GM23338 (cell line): ENCODE measurements around the gene DPP3. TPM values are rescaled to one million over a fixed set of nuclear protein-coding genes. Genes with fewer than 3 reads are reported as not detected.
"Not testable (repeated sequence)": the region's sequence is repeated elsewhere in the genome, so short reads cannot be mapped to it uniquely, and the experiment has no call there.

Experiments
- ATAC-seq: fragments of 200-7000 bp; cut with Tn5 transposase; 3 replicates; pipeline ENCODE4 v1.9.1; 2020
- DNase-seq: peaks from one replicate; pipeline ENCODE4 v3.0.0-alpha.2; 2015; ENCODE audit warnings: low spot score
- H2AFZ ChIP-seq: fragments of 200-600 bp; sonication (generic); 2 replicates; pipeline ENCODE4 v1.8.0; 2016; ENCODE audit warnings: antibody characterized with exemption, mild to moderate bottlenecking, moderate library complexity
- H3F3A ChIP-seq: fragments of 200-600 bp; sonication (generic); replicated peaks from 2 replicates; pipeline ENCODE4 v1.8.0; 2017; ENCODE audit warnings: antibody characterized with exemption, mixed run types, low read depth
- H3K27ac ChIP-seq: fragments of 200-600 bp; sonication (generic); 2 replicates; pipeline ENCODE4 v1.6.1; 2016; ENCODE audit warnings: low read depth
- H3K27me3 ChIP-seq: fragments of 200-600 bp; sonication (generic); 2 replicates; pipeline ENCODE4 v1.8.0; 2016; ENCODE audit warnings: mild to moderate bottlenecking, mixed run types, moderate library complexity; ENCODE audit not compliant: insufficient read depth
- H3K36me3 ChIP-seq: fragments of 200-600 bp; sonication (generic); 2 replicates; pipeline ENCODE4 v1.8.0; 2016; ENCODE audit warnings: mild to moderate bottlenecking; ENCODE audit not compliant: insufficient read depth
- H3K4me1 ChIP-seq: fragments of 200-600 bp; sonication (generic); 2 replicates; pipeline ENCODE4 v1.8.0; 2016; ENCODE audit warnings: mild to moderate bottlenecking, moderate library complexity; ENCODE audit not compliant: insufficient read depth
- H3K4me2 ChIP-seq: fragments of 200-600 bp; sonication (generic); 2 replicates; pipeline ENCODE4 v1.7.1; 2017; ENCODE audit warnings: mixed run types
- H3K4me3 ChIP-seq: fragments of 200-600 bp; sonication (generic); 2 replicates; pipeline ENCODE4 v1.6.1; 2016; ENCODE audit warnings: mixed run types
- H3K79me2 ChIP-seq: fragments of 200-600 bp; sonication (generic); replicated peaks from 2 replicates; pipeline ENCODE4 v1.8.0; 2017; ENCODE audit warnings: mild to moderate bottlenecking; ENCODE audit not compliant: insufficient read depth
- H3K9me2 ChIP-seq: fragments of 200-600 bp; sonication (generic); 2 replicates; pipeline ENCODE4 v1.8.0; 2017; ENCODE audit not compliant: insufficient read depth
- H4K20me1 ChIP-seq: fragments of 200-600 bp; sonication (generic); replicated peaks from 2 replicates; pipeline ENCODE4 v1.8.0; 2017; ENCODE audit warnings: mild to moderate bottlenecking; ENCODE audit not compliant: insufficient read depth
- H3K27ac Mint-ChIP-seq: 2 replicates; pipeline ENCODE4 v1.8.0; 2020; ENCODE audit warnings: inconsistent platforms, mild to moderate bottlenecking, moderate library complexity, mixed read lengths
- H3K27me3 Mint-ChIP-seq: 3 replicates; pipeline ENCODE4 v1.8.0; 2022; ENCODE audit warnings: low read depth, mild to moderate bottlenecking, moderate library complexity, mixed read lengths, inconsistent platforms; ENCODE audit not compliant: insufficient read depth, poor library complexity
- H3K36me3 Mint-ChIP-seq: 3 replicates; pipeline ENCODE4 v1.8.0; 2021; ENCODE audit warnings: low read depth, mild to moderate bottlenecking, inconsistent platforms, moderate library complexity, mixed read lengths
- H3K4me1 Mint-ChIP-seq: 3 replicates; pipeline ENCODE4 v1.8.0; 2020; ENCODE audit warnings: mild to moderate bottlenecking, inconsistent platforms, mixed read lengths
- H3K4me3 Mint-ChIP-seq: 3 replicates; pipeline ENCODE4 v1.8.0; 2021; ENCODE audit warnings: moderate library complexity, mild to moderate bottlenecking, inconsistent platforms, mixed read lengths
- H3K9me3 Mint-ChIP-seq: 3 replicates; pipeline ENCODE4 v1.8.0; 2020; ENCODE audit warnings: moderate library complexity, mild to moderate bottlenecking, inconsistent platforms, mixed read lengths
- ETS1 ChIP-seq: IDR thresholded peaks from 2 replicates; pipeline ENCODE4 v1.6.1; 2016; ENCODE audit warnings: antibody characterized with exemption
- EZH2phosphoT487 ChIP-seq: fragments of 200-600 bp; sonication (generic); IDR thresholded peaks from one replicate; pipeline ENCODE4 v1.8.1; 2018; ENCODE audit warnings: antibody characterized with exemption; ENCODE audit not compliant: unreplicated experiment
- POLR2AphosphoS5 ChIP-seq: IDR thresholded peaks from 2 replicates; pipeline ENCODE4 v1.6.1; 2016; ENCODE audit warnings: antibody characterized with exemption, low read depth
- REST ChIP-seq: IDR thresholded peaks from one replicate; pipeline ENCODE4 v1.6.1; 2018; ENCODE audit warnings: antibody characterized with exemption; ENCODE audit not compliant: unreplicated experiment
- STAT1 ChIP-seq: IDR thresholded peaks from one replicate; pipeline ENCODE4 v1.6.1; 2016; ENCODE audit warnings: antibody characterized with exemption; ENCODE audit not compliant: unreplicated experiment
- ZNF114 ChIP-seq: fragments of 250-450 bp; sonication (Bioruptor Pico); IDR thresholded peaks from 2 replicates; pipeline ENCODE4 v1.5.0; 2020; ENCODE audit warnings: mild to moderate bottlenecking, moderate library complexity
- ZNF462 ChIP-seq: fragments of 250-450 bp; sonication (Bioruptor Pico); IDR thresholded peaks from 2 replicates; pipeline ENCODE4 v1.5.0; 2020; ENCODE audit warnings: mild to moderate bottlenecking, moderate library complexity
- polyA plus RNA-seq: library from polyadenylated mRNA; unstranded; fragments of >200 nt; fragmentation: Nextera tagmentation; extraction: Ambion mirVana; gene quantifications from 2 replicates; pipeline ENCODE4 v1.2.1, GENCODE V29; 2016
- total RNA-seq: library from RNA; depleted of rRNA; stranded (reverse); fragments of >200 nt; shearing (Covaris generic); gene quantifications from 2 replicates; pipeline ENCODE4 v1.2.3, GENCODE V29; 2014
- TF ChIP-seq, protein P1 (sequence below), 2 experiments: fragments of 200-600 bp in 1 of 2; sonication (generic) in 1 of 2; conservative IDR thresholded peaks; 2 replicates each; pipeline versions ENCODE4 v1.5.1 to v1.6.1; 2016 to 2017; ENCODE audit warnings: antibody characterized with exemption in 2 of 2, low read depth in 2 of 2, mild to moderate bottlenecking in 2 of 2, moderate library complexity in 1 of 2

Gene DPP3
- total and polyA plus RNA-seq, 2 experiments from 2014 or later, result 22.7 to 85.9 TPM

GRCh38 chr11:66539870-66540213 is 59.6 kb downstream of the DPP3 start (continued):
- TF ChIP-seq ZNF462 (CRISPR knock-in tag) (no peak), POLR2AphosphoS5 (no peak), EZH2phosphoT487 (no peak), STAT1 (no peak), ZNF114 (no peak)

DNA sequence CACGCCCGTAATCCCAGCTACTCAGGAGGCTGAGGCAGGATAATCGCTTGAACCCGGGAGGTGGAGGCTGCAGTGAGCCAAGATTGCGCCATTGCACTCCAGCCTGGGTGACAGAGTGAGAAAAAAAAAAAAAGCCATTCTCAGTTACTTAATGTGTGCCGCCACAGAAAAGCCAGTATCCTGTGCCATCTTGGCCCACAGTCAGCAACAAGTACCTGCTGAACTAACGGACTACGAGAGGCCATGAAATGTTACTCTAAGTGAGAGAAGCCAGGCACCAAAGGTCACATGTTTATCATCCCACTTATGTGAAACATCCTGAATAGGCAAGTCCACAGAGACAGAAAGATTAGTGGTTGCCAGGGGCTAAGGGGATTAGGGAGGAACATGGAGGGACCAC is 60.4 kb downstream of the DPP3 start:
- H3K79me2 ChIP-seq, H3K4me2 ChIP-seq, H3K27ac ChIP-seq, H3K9me3 Mint-ChIP-seq, H3K9me2 ChIP-seq, H3K27ac Mint-ChIP-seq, DNase-seq, H3K36me3 ChIP-seq, H3K27me3 ChIP-seq, H3K4me3 Mint-ChIP-seq, H2AFZ ChIP-seq, ATAC-seq, H3K36me3 Mint-ChIP-seq, H4K20me1 ChIP-seq, H3F3A ChIP-seq, H3K4me3 ChIP-seq: not testable (repeated sequence)
- H3K27me3 Mint-ChIP-seq, result peaks cover 16% of the 10 kb centered on the region
- H3K4me1 Mint-ChIP-seq, result peaks cover 23% of the 10 kb centered on the region
- peaks cover 13% of the 10 kb centered on the region for H3K4me1 ChIP-seq

GRCh38 chr11:66541892-66542291 is 61.7 kb downstream of the DPP3 start:
- Histone ChIP-seq H3K27me3 (no peaks in the 10 kb centered on the region), H2AFZ (no peak overlapping the region), H3K4me2 (no peak overlapping the region), H3K4me3 (no peak overlapping the region), H3K4me1 (peaks cover 13% of the 10 kb centered on the region), H3K79me2 (peaks cover 4% of the 10 kb centered on the region; the same call in 1 of the 2 replicates), H3F3A (0 out of 2 replicates have a peak, but pooled peaks cover 7% of the 10 kb centered on the region), H3K27ac (no peak overlapping the region), H3K9me2 (no peaks in the 10 kb centered on the region), H4K20me1 (no peaks in the 10 kb centered on the region), H3K36me3 (no peaks in the 10 kb centered on the region)
- no peak for DNase-seq
- no peak for ATAC-seq
- H3K9me3 Mint-ChIP-seq, result no peaks in the 10 kb centered on the region; the same call in 1 of the 3 replicates
- H3K27me3 Mint-ChIP-seq, result peaks cover 16% of the 10 kb centered on the region
- H3K4me3 Mint-ChIP-seq, result no peak overlapping the region
- peaks cover 25% of the 10 kb centered on the region for H3K4me1 Mint-ChIP-seq
- no peak overlapping the region for H3K27ac Mint-ChIP-seq
- H3K36me3 Mint-ChIP-seq, result peaks cover 3% of the 10 kb centered on the region; the same call in 2 of the 3 replicates
- TF ChIP-seq ETS1 (no peak), EZH2phosphoT487 (no peak), POLR2AphosphoS5 (no peak), ZNF114 (no peak), REST (no peak)
- TF ChIP-seq, protein P1, sequence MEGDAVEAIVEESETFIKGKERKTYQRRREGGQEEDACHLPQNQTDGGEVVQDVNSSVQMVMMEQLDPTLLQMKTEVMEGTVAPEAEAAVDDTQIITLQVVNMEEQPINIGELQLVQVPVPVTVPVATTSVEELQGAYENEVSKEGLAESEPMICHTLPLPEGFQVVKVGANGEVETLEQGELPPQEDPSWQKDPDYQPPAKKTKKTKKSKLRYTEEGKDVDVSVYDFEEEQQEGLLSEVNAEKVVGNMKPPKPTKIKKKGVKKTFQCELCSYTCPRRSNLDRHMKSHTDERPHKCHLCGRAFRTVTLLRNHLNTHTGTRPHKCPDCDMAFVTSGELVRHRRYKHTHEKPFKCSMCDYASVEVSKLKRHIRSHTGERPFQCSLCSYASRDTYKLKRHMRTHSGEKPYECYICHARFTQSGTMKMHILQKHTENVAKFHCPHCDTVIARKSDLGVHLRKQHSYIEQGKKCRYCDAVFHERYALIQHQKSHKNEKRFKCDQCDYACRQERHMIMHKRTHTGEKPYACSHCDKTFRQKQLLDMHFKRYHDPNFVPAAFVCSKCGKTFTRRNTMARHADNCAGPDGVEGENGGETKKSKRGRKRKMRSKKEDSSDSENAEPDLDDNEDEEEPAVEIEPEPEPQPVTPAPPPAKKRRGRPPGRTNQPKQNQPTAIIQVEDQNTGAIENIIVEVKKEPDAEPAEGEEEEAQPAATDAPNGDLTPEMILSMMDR (conservative IDR thresholded peaks at IDR 0.05; ENCODE audit: low read depth in 2 of 2), result no peak
